ENCODE results near the gene RESF1. TPM values are rescaled to one million over a fixed set of nuclear protein-coding genes. Genes with fewer than 3 reads are reported as not detected.

RESF1 gene
- total and polyA plus RNA-seq, 2 of the 13 experiments (the other 11 are each of a cell fraction or from before 2014, with no cell fraction given): 7.9 to 16.8 TPM

DNA sequence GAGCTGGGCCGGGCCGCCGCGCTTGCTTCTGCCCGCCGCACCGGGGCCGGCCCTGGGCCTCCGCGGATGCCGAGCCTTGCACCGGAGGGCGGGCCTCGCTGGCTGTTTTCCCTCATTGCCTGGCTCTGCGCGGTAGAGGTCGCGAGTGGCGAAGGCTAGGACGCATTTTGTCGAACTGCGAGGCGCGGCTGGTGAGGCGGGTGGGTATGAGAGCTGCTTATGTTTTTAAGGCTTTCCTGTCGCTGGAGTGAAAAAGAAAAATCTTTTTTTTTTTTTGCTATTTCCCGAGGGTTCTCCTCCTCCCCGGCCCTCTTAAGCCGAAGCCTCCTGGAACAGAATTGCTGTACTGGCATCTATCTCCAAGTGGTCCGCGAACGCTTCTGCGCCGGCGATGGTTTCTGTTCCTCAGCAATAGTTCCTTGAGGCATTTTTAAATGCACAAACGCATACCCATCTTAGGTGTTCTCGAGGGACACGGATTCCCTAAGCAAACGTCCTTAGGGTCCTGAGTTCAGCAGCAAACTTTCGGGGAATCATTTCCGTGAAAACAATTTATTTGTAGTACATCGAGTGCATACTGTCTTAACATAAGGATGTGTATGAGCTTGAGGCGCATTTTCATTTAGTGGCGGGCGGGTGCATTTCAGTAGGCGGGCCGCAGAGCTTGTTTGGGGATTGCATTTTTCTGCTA, 631 bp downstream of the RESF1 start (continued):
- TF ChIP-seq YY1 (IDR thresholded peaks at IDR 0.05; ENCODE audit: insufficient read depth, insufficient replicate concordance, low read depth, low read length): peak; percentile 2
- TF ChIP-seq, protein P1, sequence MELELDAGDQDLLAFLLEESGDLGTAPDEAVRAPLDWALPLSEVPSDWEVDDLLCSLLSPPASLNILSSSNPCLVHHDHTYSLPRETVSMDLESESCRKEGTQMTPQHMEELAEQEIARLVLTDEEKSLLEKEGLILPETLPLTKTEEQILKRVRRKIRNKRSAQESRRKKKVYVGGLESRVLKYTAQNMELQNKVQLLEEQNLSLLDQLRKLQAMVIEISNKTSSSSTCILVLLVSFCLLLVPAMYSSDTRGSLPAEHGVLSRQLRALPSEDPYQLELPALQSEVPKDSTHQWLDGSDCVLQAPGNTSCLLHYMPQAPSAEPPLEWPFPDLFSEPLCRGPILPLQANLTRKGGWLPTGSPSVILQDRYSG (CRISPR knock-in tag; IDR thresholded peaks at IDR 0.05): no peak
- TF ChIP-seq ZNF564 (CRISPR knock-in tag; IDR thresholded peaks at IDR 0.05): 0 out of 2 replicates have a peak, but pooled peaks have one; percentile 30
- TF ChIP-seq FOXA1 (IDR thresholded peaks at IDR 0.05): no peak
- TF ChIP-seq FOXA1 (CRISPR knock-in tag; IDR thresholded peaks at IDR 0.05): no peak
- TF ChIP-seq ZNF563 (CRISPR knock-in tag; IDR thresholded peaks at IDR 0.05): no peak
- TF ChIP-seq, protein P2, sequence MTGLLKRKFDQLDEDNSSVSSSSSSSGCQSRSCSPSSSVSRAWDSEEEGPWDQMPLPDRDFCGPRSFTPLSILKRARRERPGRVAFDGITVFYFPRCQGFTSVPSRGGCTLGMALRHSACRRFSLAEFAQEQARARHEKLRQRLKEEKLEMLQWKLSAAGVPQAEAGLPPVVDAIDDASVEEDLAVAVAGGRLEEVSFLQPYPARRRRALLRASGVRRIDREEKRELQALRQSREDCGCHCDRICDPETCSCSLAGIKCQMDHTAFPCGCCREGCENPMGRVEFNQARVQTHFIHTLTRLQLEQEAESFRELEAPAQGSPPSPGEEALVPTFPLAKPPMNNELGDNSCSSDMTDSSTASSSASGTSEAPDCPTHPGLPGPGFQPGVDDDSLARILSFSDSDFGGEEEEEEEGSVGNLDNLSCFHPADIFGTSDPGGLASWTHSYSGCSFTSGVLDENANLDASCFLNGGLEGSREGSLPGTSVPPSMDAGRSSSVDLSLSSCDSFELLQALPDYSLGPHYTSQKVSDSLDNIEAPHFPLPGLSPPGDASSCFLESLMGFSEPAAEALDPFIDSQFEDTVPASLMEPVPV (CRISPR knock-in tag; IDR thresholded peaks at IDR 0.05): no peak
- no peak; the same call in 1 of the 2 replicates for TF ChIP-seq ZNF816 (CRISPR knock-in tag; IDR thresholded peaks at IDR 0.05; ENCODE audit: borderline replicate concordance)
- no peak for TF ChIP-seq FOXK1 (CRISPR knock-in tag; IDR thresholded peaks at IDR 0.05; ENCODE audit: borderline replicate concordance, low read depth)
- TF ChIP-seq ZNF782 (CRISPR knock-in tag; IDR thresholded peaks at IDR 0.05; ENCODE audit: borderline replicate concordance): no peak
- TF ChIP-seq, protein P3, sequence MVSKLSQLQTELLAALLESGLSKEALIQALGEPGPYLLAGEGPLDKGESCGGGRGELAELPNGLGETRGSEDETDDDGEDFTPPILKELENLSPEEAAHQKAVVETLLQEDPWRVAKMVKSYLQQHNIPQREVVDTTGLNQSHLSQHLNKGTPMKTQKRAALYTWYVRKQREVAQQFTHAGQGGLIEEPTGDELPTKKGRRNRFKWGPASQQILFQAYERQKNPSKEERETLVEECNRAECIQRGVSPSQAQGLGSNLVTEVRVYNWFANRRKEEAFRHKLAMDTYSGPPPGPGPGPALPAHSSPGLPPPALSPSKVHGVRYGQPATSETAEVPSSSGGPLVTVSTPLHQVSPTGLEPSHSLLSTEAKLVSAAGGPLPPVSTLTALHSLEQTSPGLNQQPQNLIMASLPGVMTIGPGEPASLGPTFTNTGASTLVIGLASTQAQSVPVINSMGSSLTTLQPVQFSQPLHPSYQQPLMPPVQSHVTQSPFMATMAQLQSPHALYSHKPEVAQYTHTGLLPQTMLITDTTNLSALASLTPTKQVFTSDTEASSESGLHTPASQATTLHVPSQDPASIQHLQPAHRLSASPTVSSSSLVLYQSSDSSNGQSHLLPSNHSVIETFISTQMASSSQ (IDR thresholded peaks at IDR 0.05; ENCODE audit: low read depth): no peak
- TF ChIP-seq, protein P3 (CRISPR knock-in tag; IDR thresholded peaks at IDR 0.05; ENCODE audit: borderline replicate concordance): no peak
- TF ChIP-seq TAF15 (IDR thresholded peaks at IDR 0.05; ENCODE audit: low read depth, low read length, poor library complexity, severe bottlenecking): no peak
- TF ChIP-seq, protein P4, sequence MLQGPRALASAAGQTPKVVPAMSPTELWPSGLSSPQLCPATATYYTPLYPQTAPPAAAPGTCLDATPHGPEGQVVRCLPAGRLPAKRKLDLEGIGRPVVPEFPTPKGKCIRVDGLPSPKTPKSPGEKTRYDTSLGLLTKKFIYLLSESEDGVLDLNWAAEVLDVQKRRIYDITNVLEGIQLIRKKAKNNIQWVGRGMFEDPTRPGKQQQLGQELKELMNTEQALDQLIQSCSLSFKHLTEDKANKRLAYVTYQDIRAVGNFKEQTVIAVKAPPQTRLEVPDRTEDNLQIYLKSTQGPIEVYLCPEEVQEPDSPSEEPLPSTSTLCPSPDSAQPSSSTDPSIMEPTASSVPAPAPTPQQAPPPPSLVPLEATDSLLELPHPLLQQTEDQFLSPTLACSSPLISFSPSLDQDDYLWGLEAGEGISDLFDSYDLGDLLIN (CRISPR knock-in tag; IDR thresholded peaks at IDR 0.05; ENCODE audit: borderline replicate concordance): no peak
- TF ChIP-seq, protein P5, sequence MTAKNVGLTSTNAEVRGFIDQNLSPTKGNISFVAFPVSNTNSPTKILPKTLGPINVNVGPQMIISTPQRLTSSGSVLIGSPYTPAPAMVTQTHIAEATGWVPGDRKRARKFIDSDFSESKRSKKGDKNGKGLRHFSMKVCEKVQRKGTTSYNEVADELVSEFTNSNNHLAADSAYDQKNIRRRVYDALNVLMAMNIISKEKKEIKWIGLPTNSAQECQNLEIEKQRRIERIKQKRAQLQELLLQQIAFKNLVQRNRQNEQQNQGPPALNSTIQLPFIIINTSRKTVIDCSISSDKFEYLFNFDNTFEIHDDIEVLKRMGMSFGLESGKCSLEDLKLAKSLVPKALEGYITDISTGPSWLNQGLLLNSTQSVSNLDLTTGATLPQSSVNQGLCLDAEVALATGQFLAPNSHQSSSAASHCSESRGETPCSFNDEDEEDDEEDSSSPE (CRISPR knock-in tag; IDR thresholded peaks at IDR 0.05): 0 out of 2 replicates have a peak, but pooled peaks have one; percentile 18
- TF ChIP-seq, protein P6, sequence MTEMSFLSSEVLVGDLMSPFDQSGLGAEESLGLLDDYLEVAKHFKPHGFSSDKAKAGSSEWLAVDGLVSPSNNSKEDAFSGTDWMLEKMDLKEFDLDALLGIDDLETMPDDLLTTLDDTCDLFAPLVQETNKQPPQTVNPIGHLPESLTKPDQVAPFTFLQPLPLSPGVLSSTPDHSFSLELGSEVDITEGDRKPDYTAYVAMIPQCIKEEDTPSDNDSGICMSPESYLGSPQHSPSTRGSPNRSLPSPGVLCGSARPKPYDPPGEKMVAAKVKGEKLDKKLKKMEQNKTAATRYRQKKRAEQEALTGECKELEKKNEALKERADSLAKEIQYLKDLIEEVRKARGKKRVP (CRISPR knock-in tag; IDR thresholded peaks at IDR 0.05): no peak
- TF ChIP-seq SMYD3 (CRISPR knock-in tag; IDR thresholded peaks at IDR 0.05): no peak
- TF ChIP-seq KAT7 (CRISPR knock-in tag; IDR thresholded peaks at IDR 0.05; ENCODE audit: borderline replicate concordance): 0 out of 2 replicates have a peak, but pooled peaks have one; percentile 17
